ENCODE data around the gene FAM50B.

DNA sequence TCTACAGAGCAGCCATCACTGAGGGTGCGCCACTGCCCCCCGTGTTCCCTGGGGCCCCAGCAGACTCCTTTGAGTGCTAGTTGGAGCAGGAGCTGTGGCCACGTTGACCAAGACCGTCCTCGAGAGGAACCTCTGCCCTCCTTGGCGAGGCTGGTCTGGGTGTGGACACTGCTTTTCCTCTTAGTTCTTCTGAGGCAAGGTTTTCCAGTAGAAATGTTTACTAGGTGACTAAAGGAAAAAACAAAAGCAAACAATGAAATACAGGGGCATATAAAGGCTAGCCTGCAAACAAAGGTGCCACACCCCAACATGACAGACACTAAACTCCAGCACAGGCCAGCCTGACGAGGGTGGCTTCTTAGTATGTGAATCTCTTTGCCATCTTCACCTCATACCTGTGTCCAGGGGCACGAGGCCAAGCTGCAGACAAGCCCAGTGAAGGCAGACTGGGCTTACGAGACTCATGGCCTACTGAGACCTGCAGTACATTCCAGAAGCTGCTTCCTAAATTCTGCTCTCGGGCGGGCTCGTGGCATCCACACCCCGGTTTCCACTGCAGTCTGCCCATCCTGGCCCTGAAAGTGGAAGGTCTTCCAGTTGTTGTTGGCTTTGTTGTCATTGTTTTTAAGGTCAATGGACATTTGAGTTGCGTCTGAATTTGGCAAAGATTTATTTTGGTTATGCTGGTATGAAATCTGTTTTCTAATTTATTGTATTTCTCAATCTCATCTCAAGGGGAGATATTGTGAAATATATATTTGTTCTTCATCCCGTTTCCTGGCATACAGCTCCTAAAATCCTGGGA lies 39.2 kb downstream of the FAM50B start:
- no peak for TF ChIP-seq ARNT (IDR thresholded peaks at IDR 0.05)
- TF ChIP-seq SP1 (IDR thresholded peaks at IDR 0.05) = no peak
